Brain microvascular endothelial cell (primary cell): ENCODE results near the gene PIEZO2.
"Not testable (repeated sequence)": the region's sequence is repeated elsewhere in the genome, so short reads cannot be mapped to it uniquely, and the experiment has no call there.

ENCODE experiments used
- DNase-seq: peaks from one replicate; pipeline ENCODE4 v3.0.0-alpha.2; 2020
- H3K27ac ChIP-seq: fragments of 250-450 bp; sonication (Bioruptor Pico); 2 replicates; pipeline ENCODE4 v1.5.1; 2020; ENCODE audit warnings: mild to moderate bottlenecking, moderate library complexity
- H3K27me3 ChIP-seq: fragments of 250-450 bp; sonication (Bioruptor Pico); replicated peaks from 2 replicates; pipeline ENCODE4 v1.5.1; 2020; ENCODE audit warnings: mild to moderate bottlenecking
- H3K36me3 ChIP-seq: fragments of 250-450 bp; sonication (Bioruptor Pico); replicated peaks from 2 replicates; pipeline ENCODE4 v1.5.1; 2020; ENCODE audit warnings: mild to moderate bottlenecking
- H3K4me3 ChIP-seq: 2 replicates; pipeline ENCODE4 v1.5.1; 2011; ENCODE audit warnings: low read depth, mild to moderate bottlenecking, control low read depth, low read length, moderate library complexity
- in situ Hi-C: cut with HindIII; loops from 2 replicates; pipeline ENCODE4 v1.10.0; 2017; ENCODE audit warnings: low sequenced_read_pairs, low pct_ligation_motif_present
- TF ChIP-seq, protein P1 (sequence below): IDR thresholded peaks from 2 replicates; pipeline ENCODE4 v1.5.1; 2011; ENCODE audit warnings: low read depth, mild to moderate bottlenecking, moderate library complexity, low read length, control low read depth, inconsistent platforms; ENCODE audit errors: missing control alignments

Gene PIEZO2

DNA sequence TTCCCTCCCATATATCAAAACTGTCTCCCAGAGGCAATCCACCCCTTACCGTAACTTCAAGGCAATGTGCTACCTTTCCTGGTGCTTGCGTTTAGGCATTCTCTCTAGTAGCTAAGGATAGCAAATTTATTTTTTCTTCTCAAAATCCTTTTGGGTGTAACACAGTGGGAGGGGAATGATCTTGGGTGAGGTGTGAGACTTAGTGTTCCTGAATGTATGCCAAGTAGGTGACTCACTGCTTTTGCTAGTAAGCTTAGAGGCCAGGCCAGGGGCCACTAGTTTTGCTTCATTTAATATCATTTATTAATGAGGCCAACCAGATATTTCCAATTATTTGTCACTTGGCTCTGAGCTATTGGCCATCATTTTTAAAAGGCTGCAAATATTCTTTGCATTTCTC, 488.1 kb downstream of the PIEZO2 start:
- H3K36me3 ChIP-seq, result no peaks in the 10 kb centered on the region
- in situ Hi-C loops, result no loop called here
- H3K27me3 ChIP-seq, result no peaks in the 10 kb centered on the region
- DNase-seq, result peak; percentile 20
- no peak overlapping the region for H3K27ac ChIP-seq
- H3K4me3 ChIP-seq, result no peak overlapping the region
- TF ChIP-seq, protein P1, sequence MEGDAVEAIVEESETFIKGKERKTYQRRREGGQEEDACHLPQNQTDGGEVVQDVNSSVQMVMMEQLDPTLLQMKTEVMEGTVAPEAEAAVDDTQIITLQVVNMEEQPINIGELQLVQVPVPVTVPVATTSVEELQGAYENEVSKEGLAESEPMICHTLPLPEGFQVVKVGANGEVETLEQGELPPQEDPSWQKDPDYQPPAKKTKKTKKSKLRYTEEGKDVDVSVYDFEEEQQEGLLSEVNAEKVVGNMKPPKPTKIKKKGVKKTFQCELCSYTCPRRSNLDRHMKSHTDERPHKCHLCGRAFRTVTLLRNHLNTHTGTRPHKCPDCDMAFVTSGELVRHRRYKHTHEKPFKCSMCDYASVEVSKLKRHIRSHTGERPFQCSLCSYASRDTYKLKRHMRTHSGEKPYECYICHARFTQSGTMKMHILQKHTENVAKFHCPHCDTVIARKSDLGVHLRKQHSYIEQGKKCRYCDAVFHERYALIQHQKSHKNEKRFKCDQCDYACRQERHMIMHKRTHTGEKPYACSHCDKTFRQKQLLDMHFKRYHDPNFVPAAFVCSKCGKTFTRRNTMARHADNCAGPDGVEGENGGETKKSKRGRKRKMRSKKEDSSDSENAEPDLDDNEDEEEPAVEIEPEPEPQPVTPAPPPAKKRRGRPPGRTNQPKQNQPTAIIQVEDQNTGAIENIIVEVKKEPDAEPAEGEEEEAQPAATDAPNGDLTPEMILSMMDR, result no peak

DNA sequence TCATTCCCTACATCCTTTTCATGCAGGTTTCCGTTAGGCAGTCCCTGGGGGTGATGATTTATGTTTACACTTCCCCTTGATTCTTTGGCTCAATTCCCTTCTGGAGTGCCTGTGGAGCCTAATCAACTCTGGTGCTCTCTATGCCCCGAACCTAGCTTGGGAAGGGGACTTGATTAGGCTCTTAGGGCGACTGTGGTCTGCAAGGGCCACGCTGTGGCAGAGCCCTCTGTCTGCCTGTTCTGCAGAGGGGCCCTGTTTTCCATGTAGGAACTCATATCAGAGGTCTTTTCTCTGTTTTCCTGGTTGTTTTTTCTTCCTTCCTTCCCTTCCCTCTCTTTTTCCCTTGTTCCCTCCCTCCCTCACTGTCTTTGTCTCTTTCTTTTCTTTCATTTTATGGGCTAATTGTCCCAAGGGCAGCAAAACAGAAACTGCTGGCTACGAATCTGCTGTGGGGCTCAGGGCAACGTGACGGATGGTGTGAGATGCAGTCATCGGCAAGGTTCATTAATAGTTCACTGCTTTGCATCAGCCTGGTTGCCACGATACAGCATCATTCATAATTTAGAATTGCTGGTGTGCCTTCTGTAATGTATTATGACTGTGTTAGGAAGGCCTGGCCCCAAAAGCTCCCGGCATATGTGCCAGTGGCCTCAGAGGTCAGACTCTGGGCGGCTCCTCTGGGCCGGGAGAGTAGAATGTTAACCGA, 489.0 kb downstream of the PIEZO2 start:
- DNase-seq, result peak; percentile 14
- H3K4me3 ChIP-seq, result no peak overlapping the region
- H3K27ac ChIP-seq, result no peak overlapping the region
- TF ChIP-seq, protein P1, result no peak
- no peaks in the 10 kb centered on the region for H3K36me3 ChIP-seq
- in situ Hi-C loops, result no loop called here
- no peaks in the 10 kb centered on the region for H3K27me3 ChIP-seq

DNA sequence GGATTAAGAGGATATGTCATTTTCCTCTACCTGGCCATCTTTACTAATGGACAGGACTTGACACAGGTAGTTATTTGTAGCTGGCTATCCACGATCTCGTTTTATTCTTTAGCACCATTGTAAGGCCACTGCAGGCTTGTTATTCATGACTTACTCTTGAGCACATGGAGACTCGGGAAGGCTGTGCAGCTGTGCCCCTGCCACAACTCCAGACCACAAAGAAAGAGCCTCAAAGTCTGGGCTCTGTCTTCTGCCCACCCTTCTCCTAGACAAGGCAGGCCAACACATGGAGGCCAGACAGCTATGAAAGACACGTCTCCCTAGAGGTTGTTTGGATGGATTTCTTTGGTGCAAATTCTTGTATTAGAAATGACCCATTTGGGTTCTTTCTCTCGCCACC, 489.8 kb downstream of the PIEZO2 start:
- Histone ChIP-seq H3K27ac (no peak overlapping the region), H3K36me3 (no peaks in the 10 kb centered on the region), H3K4me3 (no peak overlapping the region), H3K27me3 (no peaks in the 10 kb centered on the region)
- in situ Hi-C loops, result no loop called here
- no peak for DNase-seq
- TF ChIP-seq, protein P1, result no peak

DNA sequence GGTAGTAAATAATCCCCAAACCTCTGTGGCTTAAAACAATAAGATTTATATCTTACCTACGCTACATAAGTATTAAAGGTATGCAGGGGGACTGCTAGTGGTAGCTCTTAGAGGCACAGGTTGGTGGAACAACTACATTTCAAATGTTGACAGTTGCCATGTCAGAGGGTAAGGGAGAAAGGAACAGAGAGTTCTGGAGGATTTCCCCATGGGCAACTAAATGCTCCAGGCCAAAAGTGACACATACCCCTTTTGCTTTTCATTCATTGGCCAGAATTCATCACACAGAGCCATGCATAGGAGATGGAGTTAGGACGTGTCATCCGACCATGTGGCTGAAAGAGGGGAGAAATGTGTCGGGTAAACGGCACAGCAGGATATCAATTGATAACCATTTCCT, 490.4 kb downstream of the PIEZO2 start:
- no peak for DNase-seq
- in situ Hi-C loops, result no loop called here
- H3K36me3 ChIP-seq, result no peaks in the 10 kb centered on the region
- no peak overlapping the region for H3K27ac ChIP-seq
- TF ChIP-seq, protein P1, result no peak
- H3K27me3 ChIP-seq, result no peaks in the 10 kb centered on the region
- H3K4me3 ChIP-seq, result no peak overlapping the region

DNA sequence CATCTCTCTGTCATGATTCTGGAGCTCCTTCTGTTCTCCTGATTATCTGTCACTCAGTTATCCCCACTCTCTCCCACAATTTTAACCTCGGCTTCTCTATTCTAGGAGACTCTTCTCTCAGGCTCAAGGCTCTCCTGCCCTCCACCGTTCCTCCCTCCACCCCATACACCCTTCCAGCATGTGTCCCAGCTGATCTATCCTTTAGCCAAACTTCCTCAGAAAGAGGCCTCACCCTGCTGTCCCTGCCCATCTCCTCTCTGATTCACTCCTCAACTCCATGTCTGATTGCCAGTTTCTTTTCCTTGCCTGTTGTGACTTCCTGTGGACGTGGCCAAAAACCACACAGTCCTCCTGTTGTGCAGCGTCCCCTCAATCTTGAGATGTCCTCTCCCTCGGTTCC, 505.4 kb downstream of the PIEZO2 start:
- in situ Hi-C loops, H3K4me3 ChIP-seq, H3K27ac ChIP-seq, H3K36me3 ChIP-seq, DNase-seq, H3K27me3 ChIP-seq: not testable (repeated sequence)

DNA sequence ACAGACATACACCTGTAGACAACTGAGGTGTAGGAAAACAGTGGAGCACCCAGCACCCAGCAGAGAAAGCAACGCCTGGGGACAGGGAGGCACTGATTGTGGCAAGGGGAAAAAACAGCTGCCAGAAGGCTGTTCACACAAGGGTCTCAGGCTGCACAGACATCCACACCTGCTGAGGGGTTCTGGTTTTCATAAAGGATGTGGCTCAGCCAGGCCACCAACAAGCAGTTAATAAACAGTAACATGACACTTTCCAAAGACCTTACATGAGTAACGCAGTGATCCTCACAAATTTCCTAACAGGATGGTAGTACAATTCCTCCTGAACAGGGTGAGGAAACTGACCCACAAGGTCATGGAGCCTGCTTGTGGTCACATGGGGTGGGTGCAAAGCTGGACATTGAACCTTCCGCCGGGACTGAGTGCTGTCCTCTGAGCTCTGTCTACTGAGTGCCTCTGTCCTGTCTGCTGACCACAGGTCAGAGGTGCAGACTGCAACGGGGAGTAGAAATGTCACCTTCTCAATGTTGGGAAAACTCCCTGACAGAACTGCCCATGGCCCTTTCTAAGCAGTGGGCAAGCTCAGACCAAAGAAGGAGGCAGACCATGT, 506.3 kb downstream of the PIEZO2 start:
- DNase-seq, H3K27me3 ChIP-seq, H3K36me3 ChIP-seq, in situ Hi-C loops, H3K27ac ChIP-seq, H3K4me3 ChIP-seq: not testable (repeated sequence)

DNA sequence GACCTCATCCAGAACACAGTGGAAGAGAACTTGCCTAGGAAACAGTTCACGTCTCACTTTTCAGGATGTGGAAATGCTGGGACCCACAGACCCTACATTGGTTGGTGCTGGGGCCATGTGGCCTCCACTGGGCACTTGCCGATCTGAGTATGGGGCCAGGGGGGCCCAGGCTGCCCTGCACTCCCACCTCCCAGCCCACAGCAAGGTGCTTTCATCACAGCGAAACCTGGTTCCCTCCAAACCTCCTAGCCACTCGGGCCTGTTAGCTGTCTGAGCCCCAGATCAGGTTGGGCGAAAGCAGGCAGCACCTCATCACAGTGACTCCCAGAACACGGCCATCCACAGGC, 510.9 kb downstream of the PIEZO2 start:
- H3K36me3 ChIP-seq, DNase-seq, H3K27me3 ChIP-seq, in situ Hi-C loops, H3K4me3 ChIP-seq, H3K27ac ChIP-seq: not testable (repeated sequence)

DNA sequence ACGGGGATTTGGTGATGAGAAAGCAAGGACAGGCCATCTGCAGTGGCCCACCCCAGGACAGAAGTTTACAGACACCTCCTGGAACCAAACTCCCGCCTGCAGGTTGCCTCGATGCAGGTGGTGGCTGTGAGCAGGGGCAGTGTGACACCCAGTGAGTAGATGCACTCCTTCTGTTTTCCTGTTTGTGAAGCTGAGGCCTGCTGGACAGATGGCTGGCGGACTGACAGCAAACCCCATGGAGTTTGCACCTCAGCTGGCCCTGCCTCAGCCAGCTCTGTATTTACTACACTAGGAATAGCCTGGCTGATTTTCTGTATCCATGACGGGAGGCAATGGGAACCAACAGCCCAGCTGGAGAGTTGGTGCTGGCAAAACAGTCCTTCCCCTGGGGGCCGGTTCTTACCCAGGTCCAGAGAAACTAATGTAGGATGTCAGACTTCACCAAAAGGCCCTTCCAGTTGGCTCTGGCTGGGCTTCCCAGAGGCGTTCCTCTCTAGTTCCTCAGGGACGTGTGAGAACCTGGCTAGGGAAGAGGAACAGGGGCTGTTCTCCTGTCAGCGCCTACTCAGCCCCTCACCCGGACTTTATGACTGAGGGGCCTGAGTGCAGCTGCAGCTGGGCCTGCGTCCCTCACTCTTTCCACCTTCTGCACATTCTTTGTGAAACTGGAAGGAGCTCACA, 511.4 kb downstream of the PIEZO2 start:
- DNase-seq, H3K36me3 ChIP-seq, H3K4me3 ChIP-seq, H3K27me3 ChIP-seq, H3K27ac ChIP-seq, in situ Hi-C loops: not testable (repeated sequence)

DNA sequence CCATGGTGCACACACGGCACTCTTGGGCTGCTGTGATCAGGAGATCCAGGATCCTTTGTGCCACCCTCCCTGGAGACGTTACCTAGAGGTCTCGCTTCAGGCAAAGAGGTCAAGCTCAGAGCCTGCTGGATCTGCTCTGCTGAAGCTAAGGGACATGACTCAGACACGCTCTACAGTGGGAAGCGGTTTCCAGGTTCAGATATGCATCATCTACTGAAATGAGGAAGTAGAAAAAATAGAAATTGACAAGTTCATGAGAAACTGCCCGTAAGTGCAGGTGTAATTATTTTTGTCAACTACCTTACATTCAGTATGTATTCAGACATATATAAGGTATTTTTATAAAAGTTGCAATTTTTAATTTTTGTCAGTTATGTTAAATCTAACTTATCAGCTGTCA, 520.3 kb downstream of the PIEZO2 start:
- H3K27me3 ChIP-seq, H3K27ac ChIP-seq, H3K4me3 ChIP-seq, H3K36me3 ChIP-seq, DNase-seq, in situ Hi-C loops: not testable (repeated sequence)

DNA sequence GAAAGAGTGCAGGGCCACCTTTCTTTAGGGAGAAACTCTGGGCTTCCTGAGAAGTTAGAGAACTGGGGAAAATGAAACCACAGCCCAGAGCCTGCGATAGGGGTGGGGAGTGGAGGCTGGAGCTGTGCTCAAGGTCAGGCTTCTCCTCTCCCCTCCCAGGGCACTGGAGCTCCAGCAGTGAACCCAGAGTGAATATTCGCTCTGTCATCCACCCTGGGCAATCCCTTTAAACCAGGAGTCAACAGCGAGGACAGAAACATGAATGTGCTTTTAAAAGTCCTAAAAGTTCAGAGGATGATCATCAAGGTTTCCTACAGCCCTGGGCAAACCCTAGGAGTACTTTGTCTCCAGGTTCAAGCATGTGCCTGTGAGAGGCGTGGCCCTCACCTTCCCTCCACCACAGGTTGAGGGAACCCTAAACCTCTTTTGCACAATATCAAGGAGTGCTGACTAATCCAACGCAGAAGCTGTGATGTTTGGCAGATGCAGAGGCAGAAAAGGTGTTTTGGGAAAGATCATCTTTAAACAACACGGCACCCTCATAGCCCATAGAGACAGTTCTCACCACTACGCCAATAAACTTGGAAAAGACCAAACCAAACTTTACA, 522.7 kb downstream of the PIEZO2 start:
- in situ Hi-C loops, H3K36me3 ChIP-seq, H3K27me3 ChIP-seq, DNase-seq, H3K4me3 ChIP-seq, H3K27ac ChIP-seq: not testable (repeated sequence)
